Pancreas (tissue), 10 donors: ENCODE data around the gene AJAP1. TPM values are rescaled to one million over a fixed set of nuclear protein-coding genes. Genes with fewer than 3 reads are reported as not detected.

Experiments
- ATAC-seq, 4 donors: fragments of 200-7000 bp; cut with Tn5 transposase; one replicate each; pipeline versions ENCODE4 v1.8.0 to v1.9.1; 2020; ENCODE audit warnings: mild to moderate bottlenecking in 4 of 4, moderate library complexity in 4 of 4
- DNase-seq, 6 donors: peaks; one replicate each; pipeline ENCODE4 v3.0.0-alpha.2; 2020
- FAIRE-seq: peaks from 2 replicates; lab custom pipeline; 2012; peaks lifted over from hg19 to GRCh38; lab: Jason Lieb, UNC
- H3K27ac ChIP-seq, 4 donors: fragments of 200-600 bp; sonication (generic); 1 replicate in 3 of 4; 2 replicates in 1 of 4; pipeline versions ENCODE4 v1.5.0 to v1.8.0; 2020
- H3K27me3 ChIP-seq, 4 donors: fragments of 200-600 bp; one replicate each; pipeline ENCODE4 v1.8.0; 2021
- H3K36me3 ChIP-seq, 3 donors: fragments of 200-600 bp; sonication (generic) in 1 of 3; one replicate each; pipeline versions ENCODE4 v1.5.0 to v1.8.0; 2020 to 2021
- H3K4me1 ChIP-seq, 3 donors: fragments of 200-600 bp; one replicate each; pipeline ENCODE4 v1.8.0; 2021
- H3K4me3 ChIP-seq, 4 donors: fragments of 200-600 bp; sonication (generic) in 2 of 4; one replicate each; pipeline versions ENCODE4 v1.5.0 to v1.8.0; 2020 to 2021
- H3K9me3 ChIP-seq, 4 donors: fragments of 200-600 bp; one replicate each; pipeline ENCODE4 v1.8.0; 2021
- CTCF ChIP-seq, 4 donors: fragments of 200-600 bp; sonication (generic) in 3 of 4; IDR thresholded peaks; one replicate each; pipeline versions ENCODE4 v1.5.0 to v1.8.0; 2021; ENCODE audit warnings: antibody characterized with exemption in 4 of 4
- WGBS, 2 donors: extraction: QIAGEN DNeasy Blood & Tissue Kit; methylation state at CpG; one replicate each; pipeline ENCODE4 v1.1.7; 2013; 5-methylcytosine and 5-hydroxymethylcytosine counted together
- intact Hi-C, 3 donors: fragments of 100-400 bp; cut with DNase I; formaldehyde crosslinking; loops; one replicate each; pipeline versions ENCODE4 v1.11.1 to v1.14.2; 2022
- polyA plus RNA-seq, 2 donors: library from polyadenylated mRNA; stranded (reverse); fragments of 200-250 nt; gene quantifications; one replicate each; pipeline ENCODE4 v1.2.3, GENCODE V29; 2013
- total RNA-seq, 6 donors: library from RNA; stranded (reverse); fragmentation: NEBNext Ultra II Directional in 4 of 6; extraction: Animal tissue kit (Norgen Biotek cat#: 25700) in 4 of 6; gene quantifications; one replicate each; pipeline versions ENCODE4 v1.2.1 to v1.2.4, GENCODE V29; 2021 to 2023
- donor health status: healthy with polysubstance abuse.
- donor health status: DM: no; HTN: no; CAD: no; lungs with moderate emphysema.
- donor health status: DM: no; HTN: no; CAD: no.
- donor health status: control.
- donor health status: control.
- donor health status: Bipolar disorder and iron deficiency.
- donor health status: DM: yes; HTN: yes; CAD: no.
- donor health status: DM: no; HTN: no; CAD: no.
- donor health status: DM: no; HTN: no; CAD: no.
- donor health status: DM: yes; HTN: yes; CAD: no.

The AJAP1 gene
- total and polyA plus RNA-seq, 8 donors, result 0.38 to 4.3 (median 2.2) TPM

GRCh38 chr1:4695241-4695640 is 40.8 kb downstream of the AJAP1 start:
- Histone ChIP-seq H3K27ac (no peak overlapping the region), H3K9me3 (no peaks in the 10 kb centered on the region), H3K4me3 (no peak overlapping the region), H3K27me3 (no peaks in the 10 kb centered on the region), H3K36me3 (no peaks in the 10 kb centered on the region), H3K4me1 (no peaks in the 10 kb centered on the region)
- no peak for DNase-seq
- no peak for TF ChIP-seq CTCF (IDR thresholded peaks at IDR 0.05)
- no peak for ATAC-seq
- 73 to 79% methylated on average over 8 of the region's 8 CpGs for WGBS, 2 donors
- intact Hi-C loops, result no loop called here
- FAIRE-seq, result no peak

- H3K9me3 ChIP-seq, result no peaks in the 10 kb centered on the region
- 64 to 67% methylated on average over 12 of the region's 12 CpGs for WGBS, 2 donors
- no peak for DNase-seq
- no peak for ATAC-seq
- no peak for TF ChIP-seq CTCF (IDR thresholded peaks at IDR 0.05)
- H3K27me3 ChIP-seq, result no peaks in the 10 kb centered on the region
- no peaks in the 10 kb centered on the region for H3K4me1 ChIP-seq
- no peaks in the 10 kb centered on the region for H3K36me3 ChIP-seq
- FAIRE-seq, result no peak
- H3K4me3 ChIP-seq, result no peak overlapping the region
- H3K27ac ChIP-seq, result no peak overlapping the region
- intact Hi-C loops, result no loop called here
Measured at GRCh38 chr1:4696161-4696745, 41.8 kb downstream of the AJAP1 start.

- ATAC-seq (no peak), DNase-seq (no peak), FAIRE-seq (no peak)
- Histone ChIP-seq H3K27ac (no peak overlapping the region), H3K9me3 (no peaks in the 10 kb centered on the region), H3K4me1 (no peaks in the 10 kb centered on the region), H3K4me3 (no peak overlapping the region), H3K36me3 (no peaks in the 10 kb centered on the region), H3K27me3 (no peaks in the 10 kb centered on the region)
- no peak for TF ChIP-seq CTCF (IDR thresholded peaks at IDR 0.05)
- intact Hi-C loops, result no loop called here
- 77 to 79% methylated on average over 2 of the region's 2 CpGs for WGBS, 2 donors
Measured at GRCh38 chr1:4696753-4697152, 42.3 kb downstream of the AJAP1 start.

GRCh38 chr1:4697801-4698200 is 43.4 kb downstream of the AJAP1 start:
- intact Hi-C loops, result no loop called here
- Histone ChIP-seq H3K9me3 (no peaks in the 10 kb centered on the region), H3K27me3 (no peaks in the 10 kb centered on the region), H3K4me3 (no peak overlapping the region), H3K36me3 (no peaks in the 10 kb centered on the region), H3K4me1 (no peaks in the 10 kb centered on the region), H3K27ac (no peak overlapping the region)
- no peak for FAIRE-seq
- 72 to 78% methylated on average over 19 of the region's 19 CpGs for WGBS, 2 donors
- DNase-seq, result no peak
- no peak for ATAC-seq
- TF ChIP-seq CTCF (IDR thresholded peaks at IDR 0.05), result no peak

- Histone ChIP-seq H3K27ac (no peak overlapping the region), H3K4me3 (no peak overlapping the region), H3K4me1 (no peaks in the 10 kb centered on the region), H3K36me3 (no peaks in the 10 kb centered on the region), H3K27me3 (no peaks in the 10 kb centered on the region), H3K9me3 (no peaks in the 10 kb centered on the region)
- intact Hi-C loops, result no loop called here
- ATAC-seq, result no peak
- FAIRE-seq, result no peak
- no peak for TF ChIP-seq CTCF (IDR thresholded peaks at IDR 0.05)
- DNase-seq, result no peak
- WGBS, 2 donors, result 67 to 74% methylated on average over 7 to 8 of the region's 8 CpGs
Measured at GRCh38 chr1:4698911-4699310, 44.5 kb downstream of the AJAP1 start.
